DMS53 treated with DMSO at 0.1 percent for 48 hours (cell line): ENCODE measurements around the gene INSIG2.

Source experiments
- DNase-seq: peaks from one replicate; lab custom pipeline; 2025; ENCODE audit not compliant: unreplicated experiment; lab: John Stamatoyannopoulos, UW

INSIG2 gene

GRCh38 chr2:118124288-118124891 lies 36.1 kb downstream of the INSIG2 start:
- DNase-seq, result no peak

GRCh38 chr2:118127250-118127649 lies 39.0 kb downstream of the INSIG2 start:
- DNase-seq, result no peak

- no peak for DNase-seq
Measured at GRCh38 chr2:118128826-118129225, 40.6 kb downstream of the INSIG2 start.

- DNase-seq, result no peak
Measured at GRCh38 chr2:118130385-118130784, 42.1 kb downstream of the INSIG2 start.

- no peak for DNase-seq
Measured at GRCh38 chr2:118131771-118132170, 43.5 kb downstream of the INSIG2 start.

GRCh38 chr2:118133916-118134315 lies 45.6 kb downstream of the INSIG2 start:
- DNase-seq, result no peak

GRCh38 chr2:118134650-118135049 lies 46.4 kb downstream of the INSIG2 start:
- no peak for DNase-seq

GRCh38 chr2:118145207-118145606 lies 56.9 kb downstream of the INSIG2 start:
- no peak for DNase-seq

GRCh38 chr2:118145806-118146205 lies 57.5 kb downstream of the INSIG2 start:
- no peak for DNase-seq

GRCh38 chr2:118146315-118147283 lies 58.3 kb downstream of the INSIG2 start:
- DNase-seq, result no peak

GRCh38 chr2:118148133-118148532 lies 59.9 kb downstream of the INSIG2 start:
- no peak for DNase-seq

GRCh38 chr2:118148809-118149208 lies 60.5 kb downstream of the INSIG2 start:
- DNase-seq, result no peak

- DNase-seq, result no peak
Measured at GRCh38 chr2:118150294-118150693, 62.0 kb downstream of the INSIG2 start.

- DNase-seq, result no peak
Measured at GRCh38 chr2:118151831-118152230, 63.6 kb downstream of the INSIG2 start.

- DNase-seq, result no peak
Measured at GRCh38 chr2:118153433-118153832, 65.2 kb downstream of the INSIG2 start.

- no peak for DNase-seq
Measured at GRCh38 chr2:118154176-118154575, 65.9 kb downstream of the INSIG2 start.
